SU-DHL-6 (cell line): Measurements from ENCODE around the gene MAX.
"Not testable (repeated sequence)": the region's sequence is repeated elsewhere in the genome, so short reads cannot be mapped to it uniquely, and the experiment has no call there.

Experiments used
- H2AFZ ChIP-seq: fragments of 200-600 bp; sonication (generic); 2 replicates; pipeline ENCODE4 v1.6.1; 2014; ENCODE audit warnings: low read depth, mild to moderate bottlenecking, moderate library complexity, mixed read lengths, antibody characterized with exemption, low read length; ENCODE audit not compliant: severe bottlenecking
- H3F3A ChIP-seq: fragments of 200-600 bp; shearing (Covaris generic); 2 replicates; pipeline ENCODE4 v1.6.0; 2016; ENCODE audit warnings: antibody characterized with exemption, mild to moderate bottlenecking; ENCODE audit not compliant: insufficient read depth
- H3K27ac ChIP-seq: fragments of 200-600 bp; sonication (generic); 2 replicates; pipeline ENCODE4 v1.5.1; 2016; ENCODE audit warnings: low read depth, mild to moderate bottlenecking, low read length, moderate library complexity, mixed read lengths
- H3K27me3 ChIP-seq: fragments of 200-600 bp; sonication (generic), shearing (Covaris generic); 2 replicates; pipeline ENCODE4 v1.6.0; 2014; ENCODE audit warnings: mild to moderate bottlenecking, low read length
- H3K36me3 ChIP-seq: fragments of 200-600 bp; sonication (generic); 2 replicates; pipeline ENCODE4 v1.6.1; 2014; ENCODE audit warnings: mild to moderate bottlenecking, low read length, mixed read lengths
- H3K4me2 ChIP-seq: fragments of 300-600, 200-600 bp; shearing (Covaris generic), sonication (generic); 2 replicates; pipeline ENCODE4 v1.6.0; 2014; ENCODE audit warnings: low read length, low read depth, mild to moderate bottlenecking; ENCODE audit not compliant: poor library complexity, severe bottlenecking
- H3K4me3 ChIP-seq: fragments of 200-600 bp; sonication (generic); 2 replicates; pipeline ENCODE4 v1.5.1; 2014; ENCODE audit warnings: antibody characterized with exemption, low read length, mild to moderate bottlenecking, mixed read lengths; ENCODE audit not compliant: insufficient read depth, poor library complexity, severe bottlenecking
- H3K79me2 ChIP-seq: fragments of 200-600 bp; sonication (generic); 2 replicates; pipeline ENCODE4 v1.6.1; 2014; ENCODE audit warnings: mild to moderate bottlenecking, low read length, moderate library complexity; ENCODE audit not compliant: insufficient read depth
- H3K9ac ChIP-seq: fragments of 200-600 bp; sonication (generic); 2 replicates; pipeline ENCODE4 v1.7.0; 2014; ENCODE audit warnings: mild to moderate bottlenecking, low read length
- H3K9me2 ChIP-seq: fragments of 200-600 bp; sonication (generic); replicated peaks from 2 replicates; pipeline ENCODE4 v1.6.1; 2014; ENCODE audit warnings: low read length; ENCODE audit not compliant: insufficient read depth
- H3K9me3 ChIP-seq: fragments of 200-600 bp; sonication (generic); 2 replicates; pipeline ENCODE4 v1.6.1; 2014; ENCODE audit warnings: low read length, mixed read lengths; ENCODE audit not compliant: insufficient read depth
- H4K20me1 ChIP-seq: fragments of 200-600 bp; sonication (generic); 2 replicates; pipeline ENCODE4 v1.6.1; 2014; ENCODE audit warnings: low read depth, mild to moderate bottlenecking, antibody characterized with exemption, low read length, moderate library complexity, mixed read lengths
- EZH2phosphoT487 ChIP-seq: fragments of 200-600 bp; sonication (generic), shearing (Covaris generic); conservative IDR thresholded peaks from 2 replicates; pipeline ENCODE4 v1.6.1; 2018; ENCODE audit warnings: mild to moderate bottlenecking, antibody characterized with exemption, low read length, moderate library complexity, mixed read lengths
- TF ChIP-seq, protein P1 (sequence below): fragments of 200-600 bp; sonication (generic); IDR thresholded peaks from one replicate; pipeline ENCODE4 v1.5.1; 2017; ENCODE audit warnings: antibody characterized with exemption, mild to moderate bottlenecking, low read length, moderate library complexity; ENCODE audit not compliant: insufficient read depth, poor library complexity, severe bottlenecking

MAX gene

DNA sequence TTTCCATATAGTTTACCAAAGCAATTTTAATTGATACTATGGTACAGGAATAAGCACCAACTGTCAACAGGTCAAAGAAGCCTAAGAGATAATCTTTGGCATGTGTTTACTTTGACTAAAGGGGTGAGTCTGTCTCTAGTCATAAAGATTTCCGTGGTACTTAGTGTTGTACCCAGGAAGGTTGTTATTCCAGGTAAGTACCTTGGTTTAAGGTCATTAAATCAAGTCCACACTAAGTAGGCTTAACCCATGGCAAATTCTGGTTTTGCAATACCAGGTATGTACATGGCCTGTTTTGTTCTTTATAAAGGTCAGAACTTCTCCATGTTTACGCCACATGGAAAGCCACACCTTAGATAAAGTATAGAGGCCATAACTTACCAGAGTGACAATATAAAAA, 10.0 kb downstream of the MAX start:
- Histone ChIP-seq H3F3A (no peaks in the 10 kb centered on the region), H3K79me2 (peaks cover 34% of the 10 kb centered on the region), H3K4me2 (no peak overlapping the region), H3K9me2 (no peaks in the 10 kb centered on the region), H3K9me3 (peaks cover 15% of the 10 kb centered on the region; the same call in 1 of the 2 replicates), H4K20me1 (no peaks in the 10 kb centered on the region; the same call in 1 of the 2 replicates), H3K36me3 (peaks cover 44% of the 10 kb centered on the region), H3K27me3 (no peaks in the 10 kb centered on the region), H3K9ac (no peak overlapping the region), H3K4me3 (no peak overlapping the region), H2AFZ (no peak overlapping the region), H3K27ac (no peak overlapping the region)
- TF ChIP-seq, protein P1, sequence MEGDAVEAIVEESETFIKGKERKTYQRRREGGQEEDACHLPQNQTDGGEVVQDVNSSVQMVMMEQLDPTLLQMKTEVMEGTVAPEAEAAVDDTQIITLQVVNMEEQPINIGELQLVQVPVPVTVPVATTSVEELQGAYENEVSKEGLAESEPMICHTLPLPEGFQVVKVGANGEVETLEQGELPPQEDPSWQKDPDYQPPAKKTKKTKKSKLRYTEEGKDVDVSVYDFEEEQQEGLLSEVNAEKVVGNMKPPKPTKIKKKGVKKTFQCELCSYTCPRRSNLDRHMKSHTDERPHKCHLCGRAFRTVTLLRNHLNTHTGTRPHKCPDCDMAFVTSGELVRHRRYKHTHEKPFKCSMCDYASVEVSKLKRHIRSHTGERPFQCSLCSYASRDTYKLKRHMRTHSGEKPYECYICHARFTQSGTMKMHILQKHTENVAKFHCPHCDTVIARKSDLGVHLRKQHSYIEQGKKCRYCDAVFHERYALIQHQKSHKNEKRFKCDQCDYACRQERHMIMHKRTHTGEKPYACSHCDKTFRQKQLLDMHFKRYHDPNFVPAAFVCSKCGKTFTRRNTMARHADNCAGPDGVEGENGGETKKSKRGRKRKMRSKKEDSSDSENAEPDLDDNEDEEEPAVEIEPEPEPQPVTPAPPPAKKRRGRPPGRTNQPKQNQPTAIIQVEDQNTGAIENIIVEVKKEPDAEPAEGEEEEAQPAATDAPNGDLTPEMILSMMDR = no peak
- no peak for TF ChIP-seq EZH2phosphoT487

DNA sequence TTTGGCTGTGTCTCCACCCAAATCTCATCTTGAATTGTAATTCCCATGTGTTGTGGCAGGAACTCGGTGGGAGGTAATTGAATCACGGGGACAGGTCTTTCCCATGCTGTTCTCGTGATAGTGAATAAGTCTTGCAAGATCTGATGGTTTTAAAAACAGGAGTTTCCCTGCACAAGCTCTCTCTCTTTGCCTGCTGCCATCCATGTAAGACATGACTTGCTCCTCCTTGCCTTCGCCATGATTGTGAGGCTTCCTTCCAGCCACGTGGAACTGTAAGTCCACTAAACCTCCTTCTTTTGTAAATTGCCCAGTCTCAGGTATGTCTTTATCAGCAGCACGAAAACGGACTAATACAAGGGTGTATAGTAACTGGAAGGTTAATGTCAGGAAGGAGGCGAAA, 14.5 kb downstream of the MAX start:
- Histone ChIP-seq H3K36me3 (peaks cover 47% of the 10 kb centered on the region), H3K9me3 (peaks cover 21% of the 10 kb centered on the region; the same call in 1 of the 2 replicates)
- H3K27me3 ChIP-seq, H3K4me3 ChIP-seq, H3F3A ChIP-seq, H3K27ac ChIP-seq, H3K9ac ChIP-seq, H3K4me2 ChIP-seq, H3K9me2 ChIP-seq, H3K79me2 ChIP-seq, H4K20me1 ChIP-seq, H2AFZ ChIP-seq: not testable (repeated sequence)

DNA sequence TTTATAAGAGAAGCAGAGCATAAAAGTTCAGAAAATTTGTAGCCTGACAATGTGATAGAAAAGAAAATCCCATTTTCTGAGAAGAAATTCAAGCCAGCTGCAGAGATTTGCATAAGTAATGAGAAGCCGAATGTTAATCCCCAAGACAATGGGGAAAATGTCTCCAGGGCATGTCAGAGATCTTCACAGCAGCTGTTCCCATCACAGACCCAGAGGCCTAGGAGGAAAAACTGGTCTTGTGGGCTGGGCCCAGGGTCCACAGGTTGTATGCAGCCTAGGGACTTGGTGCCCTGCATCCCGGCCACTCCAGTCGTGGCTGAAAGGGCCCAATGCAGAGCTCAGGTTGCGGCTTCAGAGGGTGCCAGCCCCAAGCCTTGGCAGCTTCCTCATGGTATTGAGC, 15.6 kb downstream of the MAX start:
- peaks cover 21% of the 10 kb centered on the region; the same call in 1 of the 2 replicates for H3K9me3 ChIP-seq
- H3K27ac ChIP-seq, H3K9me2 ChIP-seq, H3K27me3 ChIP-seq, H4K20me1 ChIP-seq, H2AFZ ChIP-seq, H3K79me2 ChIP-seq, H3K9ac ChIP-seq, H3K4me3 ChIP-seq, H3K4me2 ChIP-seq, H3F3A ChIP-seq: not testable (repeated sequence)
- peaks cover 37% of the 10 kb centered on the region for H3K36me3 ChIP-seq

DNA sequence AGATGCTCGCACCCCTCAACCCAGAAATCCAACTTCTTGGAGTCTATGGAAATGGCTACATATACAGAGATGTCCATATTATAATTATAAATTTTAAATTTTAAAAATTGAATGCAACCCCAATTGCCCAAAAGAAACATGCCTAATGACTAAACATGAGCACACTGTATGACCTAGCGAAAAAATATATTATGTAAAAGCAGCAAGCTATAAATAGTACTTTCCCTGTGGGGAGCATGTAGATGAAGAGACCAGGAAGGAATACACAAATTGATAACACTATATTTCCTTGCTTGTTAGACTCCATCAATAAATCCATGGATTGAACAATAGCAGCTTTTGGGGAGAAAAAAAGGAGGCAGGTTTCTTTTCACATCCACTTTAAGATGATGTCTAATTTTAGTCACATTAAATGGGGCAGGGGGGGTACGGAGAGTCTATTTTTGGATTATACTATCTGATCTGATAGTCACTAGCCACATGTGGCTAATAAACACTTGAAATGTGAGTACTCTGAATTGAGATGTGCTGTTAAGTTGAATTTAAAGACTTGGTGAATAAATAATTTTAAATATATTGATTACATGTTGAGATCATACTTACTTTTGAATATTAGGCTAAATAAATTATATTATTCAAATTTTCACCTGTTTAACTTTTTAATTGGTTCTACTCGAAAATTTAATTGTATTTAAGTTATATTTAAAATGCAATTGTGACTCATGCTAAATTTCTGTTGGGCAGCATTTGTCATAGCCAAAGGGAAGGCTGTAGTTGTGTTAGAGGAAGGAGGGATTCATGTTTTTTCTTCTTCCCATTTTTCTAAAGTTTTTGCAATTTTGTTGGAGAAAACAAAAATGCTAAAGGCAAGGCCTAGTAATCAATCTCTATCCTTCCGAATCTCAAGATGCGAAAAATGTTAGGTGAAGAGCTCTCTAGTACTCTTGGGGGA, 17.5 kb downstream of the MAX start:
- no peaks in the 10 kb centered on the region for H3K9me2 ChIP-seq
- no peaks in the 10 kb centered on the region for H3F3A ChIP-seq
- H3K4me2 ChIP-seq = no peak overlapping the region
- no peaks in the 10 kb centered on the region for H3K27me3 ChIP-seq
- TF ChIP-seq EZH2phosphoT487 = no peak
- TF ChIP-seq, protein P1 = no peak
- no peak overlapping the region for H3K4me3 ChIP-seq
- H3K27ac ChIP-seq = no peak overlapping the region
- no peak overlapping the region for H3K9ac ChIP-seq
- H2AFZ ChIP-seq = no peak overlapping the region
- H3K36me3 ChIP-seq = peaks cover 25% of the 10 kb centered on the region
- peaks cover 21% of the 10 kb centered on the region; the same call in 1 of the 2 replicates for H3K9me3 ChIP-seq
- no peaks in the 10 kb centered on the region for H4K20me1 ChIP-seq
- no peaks in the 10 kb centered on the region; the same call in none of the 2 replicates for H3K79me2 ChIP-seq
